SK-N-SH (cell line): ENCODE measurements around the gene HUS1.

Experiments used
- CTCF ChIP-seq: fragments of 200-600 bp; sonication (generic); IDR thresholded peaks from 2 replicates; pipeline ENCODE4 v1.6.1; 2017; ENCODE audit warnings: antibody characterized with exemption, mild to moderate bottlenecking, moderate library complexity
- POLR2AphosphoS5 ChIP-seq: IDR thresholded peaks from 2 replicates; pipeline ENCODE4 v1.6.1; 2012; ENCODE audit warnings: low read depth, low read length
- YY1 ChIP-seq: IDR thresholded peaks from 2 replicates; pipeline ENCODE4 v1.4.0; 2012; ENCODE audit warnings: low read depth, mild to moderate bottlenecking
- TF ChIP-seq, protein P1 (sequence below): IDR thresholded peaks from 2 replicates; pipeline ENCODE4 v1.4.0; 2012; ENCODE audit warnings: low read depth, borderline replicate concordance

DNA sequence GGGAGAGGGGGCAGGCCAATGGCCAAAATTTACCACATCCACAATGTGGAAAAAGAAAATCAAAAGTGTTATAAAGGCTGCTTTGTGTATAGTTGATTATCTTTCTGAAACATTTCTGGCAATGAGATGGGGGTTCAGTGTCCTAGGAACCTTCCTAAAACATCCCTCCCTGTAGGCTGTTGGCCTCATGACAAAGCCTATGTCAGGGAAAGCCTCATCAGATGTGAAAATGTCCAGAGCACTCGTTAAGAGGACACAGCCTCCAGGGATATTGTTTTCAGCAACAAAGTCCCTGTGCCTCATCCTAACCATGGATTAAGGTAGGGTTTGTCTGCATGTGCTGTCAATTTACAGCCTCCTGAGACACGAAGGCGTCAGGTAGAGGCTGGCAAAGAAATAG, 32.5 kb upstream of the HUS1 start:
- TF ChIP-seq CTCF = no peak
- TF ChIP-seq YY1 = no peak
- TF ChIP-seq, protein P1, sequence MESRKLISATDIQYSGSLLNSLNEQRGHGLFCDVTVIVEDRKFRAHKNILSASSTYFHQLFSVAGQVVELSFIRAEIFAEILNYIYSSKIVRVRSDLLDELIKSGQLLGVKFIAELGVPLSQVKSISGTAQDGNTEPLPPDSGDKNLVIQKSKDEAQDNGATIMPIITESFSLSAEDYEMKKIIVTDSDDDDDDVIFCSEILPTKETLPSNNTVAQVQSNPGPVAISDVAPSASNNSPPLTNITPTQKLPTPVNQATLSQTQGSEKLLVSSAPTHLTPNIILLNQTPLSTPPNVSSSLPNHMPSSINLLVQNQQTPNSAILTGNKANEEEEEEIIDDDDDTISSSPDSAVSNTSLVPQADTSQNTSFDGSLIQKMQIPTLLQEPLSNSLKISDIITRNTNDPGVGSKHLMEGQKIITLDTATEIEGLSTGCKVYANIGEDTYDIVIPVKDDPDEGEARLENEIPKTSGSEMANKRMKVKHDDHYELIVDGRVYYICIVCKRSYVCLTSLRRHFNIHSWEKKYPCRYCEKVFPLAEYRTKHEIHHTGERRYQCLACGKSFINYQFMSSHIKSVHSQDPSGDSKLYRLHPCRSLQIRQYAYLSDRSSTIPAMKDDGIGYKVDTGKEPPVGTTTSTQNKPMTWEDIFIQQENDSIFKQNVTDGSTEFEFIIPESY = no peak
- TF ChIP-seq POLR2AphosphoS5 = no peak
